Panc1 (cell line): ENCODE results near the gene NLRP6. TPM values are rescaled to one million over a fixed set of nuclear protein-coding genes. Genes with fewer than 3 reads are reported as not detected.

Experiments
- ATAC-seq: fragments of 200-7000 bp; cut with Tn5 transposase; 2 replicates; pipeline ENCODE4 v1.9.1; 2020; ENCODE audit warnings: mild to moderate bottlenecking, moderate library complexity
- BruUV-seq: library from RNA; stranded (reverse); fragments of 400-500 nt; replicated peaks from 2 replicates; lab custom pipeline; 2021; lab: Mats Ljungman, UMichigan
- CTCF ChIA-PET: fragments of 300-600 bp; sonication (Branson Sonifier 250); formaldehyde crosslinking; loops from one replicate; lab custom pipeline; 2022; ENCODE audit warnings: antibody characterized with exemption; lab: Charles Lee
- POLR2A ChIA-PET: fragments of 300-600 bp; sonication (Branson Sonifier 250); formaldehyde crosslinking; loops from one replicate; lab custom pipeline; 2022; ENCODE audit warnings: antibody characterized with exemption; lab: Charles Lee
- DNase-seq: peaks from one replicate; pipeline ENCODE4 v3.0.0-alpha.2; 2010; ENCODE audit warnings: low read depth, low spot score
- H3K27ac ChIP-seq: 2 replicates; pipeline ENCODE4 v1.5.1; 2011; ENCODE audit warnings: mild to moderate bottlenecking, low read length, inconsistent platforms
- H3K27me3 ChIP-seq: fragments of 200-500 bp; sonication (Bioruptor generic); 2 replicates; pipeline ENCODE4 v1.6.0; 2014; ENCODE audit warnings: low read length, inconsistent platforms; ENCODE audit not compliant: control insufficient read depth, insufficient read depth
- H3K36me3 ChIP-seq: fragments of 200-500 bp; sonication (Bioruptor generic); 2 replicates; pipeline ENCODE4 v1.5.1; 2014; ENCODE audit warnings: inconsistent platforms, mild to moderate bottlenecking, low read length, moderate library complexity; ENCODE audit not compliant: control insufficient read depth, insufficient read depth
- H3K4me1 ChIP-seq: 2 replicates; pipeline ENCODE4 v1.5.1; 2011; ENCODE audit warnings: inconsistent platforms, mild to moderate bottlenecking, low read length, moderate library complexity; ENCODE audit not compliant: control insufficient read depth, insufficient read depth
- H3K4me3 ChIP-seq, 2 experiments: 2 replicates each; pipeline ENCODE4 v1.5.1; 2011 to 2012; ENCODE audit warnings: low read depth in 2 of 2, low read length in 2 of 2, mild to moderate bottlenecking in 2 of 2, inconsistent platforms in 1 of 2, moderate library complexity in 1 of 2
- H3K9me3 ChIP-seq: fragments of 200-500 bp; sonication (Bioruptor generic); 2 replicates; pipeline ENCODE4 v1.5.1; 2014; ENCODE audit warnings: low read depth, mild to moderate bottlenecking, inconsistent platforms, low read length, moderate library complexity; ENCODE audit not compliant: control insufficient read depth, insufficient read depth
- CTCF ChIP-seq: fragments of 450-650 bp; IDR thresholded peaks from 2 replicates; pipeline ENCODE4 v1.5.1; 2017; ENCODE audit warnings: mild to moderate bottlenecking
- POLR2AphosphoS5 ChIP-seq: IDR thresholded peaks from 2 replicates; pipeline ENCODE4 v1.6.1; 2012; ENCODE audit warnings: mild to moderate bottlenecking, low read depth, low read length, moderate library complexity
- REST ChIP-seq, 2 experiments: IDR thresholded peaks; 2 replicates each; pipeline ENCODE4 v1.6.1; 2011 to 2012; ENCODE audit warnings: low read depth in 2 of 2, control low read depth in 1 of 2, low read length in 1 of 2, mild to moderate bottlenecking in 1 of 2, moderate library complexity in 1 of 2; ENCODE audit not compliant: insufficient read depth in 1 of 2
- SIN3A ChIP-seq: IDR thresholded peaks from 2 replicates; pipeline ENCODE4 v1.6.1; 2012; ENCODE audit warnings: low read depth, mild to moderate bottlenecking, low read length, moderate library complexity, borderline replicate concordance; ENCODE audit not compliant: insufficient read depth
- TCF7L2 ChIP-seq: IDR thresholded peaks from 2 replicates; pipeline ENCODE4 v1.6.1; 2011; ENCODE audit warnings: mild to moderate bottlenecking, low read depth, low read length, inconsistent platforms
- in situ Hi-C: cut with HindIII; loops from 2 replicates; pipeline ENCODE4 v1.10.0; 2016; ENCODE audit warnings: low sequenced_read_pairs, low pct_unique_long_range_greater_than_20kb
- intact Hi-C: fragments of 100-400 bp; cut with micrococcal nuclease; formaldehyde crosslinking; loops from one replicate; pipeline ENCODE4 v1.10.0; 2022; ENCODE audit not compliant: unreplicated experiment
- total RNA-seq: library from RNA; stranded (reverse); gene quantifications from one replicate; pipeline ENCODE4 v1.2.1, GENCODE V29; 2021; ENCODE audit not compliant: unreplicated experiment

Gene NLRP6
- total RNA-seq, 1 experiment from 2014 or later: 0.59 TPM

- in situ Hi-C loops: no loop called here
- CTCF ChIA-PET: no interaction called here
- TF ChIP-seq REST (IDR thresholded peaks at IDR 0.05; ENCODE audit: insufficient read depth in 1 of 2, low read depth in 2 of 2, low read length in 1 of 2) (no peak), CTCF (no peak), TCF7L2 (no peak), SIN3A (no peak), POLR2AphosphoS5 (no peak)
- ATAC-seq: no peak
- Histone ChIP-seq H3K4me3 (no peak overlapping the region), H3K36me3 (no peaks in the 10 kb centered on the region), H3K9me3 (no peaks in the 10 kb centered on the region), H3K27ac (no peak overlapping the region), H3K27me3 (peaks cover 3% of the 10 kb centered on the region), H3K4me1 (peaks cover 12% of the 10 kb centered on the region; the same call in 1 of the 2 replicates)
- BruUV-seq: no TSS peak
- intact Hi-C loops: no loop called here
- POLR2A ChIA-PET: no interaction called here
- DNase-seq: no peak
Measured at GRCh38 chr11:282171-282570, 4.0 kb downstream of the NLRP6 start.

GRCh38 chr11:282630-283360, 4.6 kb downstream of the NLRP6 start:
- no peaks in the 10 kb centered on the region for H3K9me3 ChIP-seq
- ChIA-PET CTCF (no interaction called here), POLR2A (interaction anchor here (0.6 kb wide), 1 partner anchor 71 kb away, joined by 5 read pairs; no protein-coding TSS in a partner anchor)
- no TSS peak for BruUV-seq
- TF ChIP-seq REST (IDR thresholded peaks at IDR 0.05; ENCODE audit: insufficient read depth in 1 of 2, low read depth in 2 of 2, low read length in 1 of 2): no peak
- TF ChIP-seq CTCF: no peak
- no peak for TF ChIP-seq SIN3A
- TF ChIP-seq POLR2AphosphoS5: no peak
- no peak for TF ChIP-seq TCF7L2
- intact Hi-C loops: no loop called here
- in situ Hi-C loops: no loop called here
- DNase-seq (no peak), ATAC-seq (no peak)
- H3K27me3 ChIP-seq: peaks cover 3% of the 10 kb centered on the region
- no peak overlapping the region for H3K27ac ChIP-seq
- no peak overlapping the region for H3K4me3 ChIP-seq
- peaks cover 13% of the 10 kb centered on the region; the same call in 1 of the 2 replicates for H3K4me1 ChIP-seq
- no peaks in the 10 kb centered on the region for H3K36me3 ChIP-seq
